IMR-90 (cell line): ENCODE data around the gene FARS2. TPM values are rescaled to one million over a fixed set of nuclear protein-coding genes. Genes with fewer than 3 reads are reported as not detected.

Source experiments
- ATAC-seq: fragments of 200-7000 bp; cut with Tn5 transposase; 2 replicates; pipeline ENCODE4 v1.9.1; 2020; ENCODE audit warnings: low read depth, mild to moderate bottlenecking, moderate library complexity
- BruUV-seq: library from RNA; stranded (reverse); fragments of 400-500 nt; replicated peaks from 2 replicates; lab custom pipeline; 2021; lab: Mats Ljungman, UMichigan
- CTCF ChIA-PET: fragments of 300-600 bp; formaldehyde crosslinking; extraction: SDS; loops from one replicate; lab custom pipeline; 2021; ENCODE audit warnings: antibody characterized with exemption; lab: Yijun Ruan, JAX
- POLR2A ChIA-PET: fragments of 300-600 bp; sonication (Branson Sonifier 250); formaldehyde crosslinking; loops from one replicate; lab custom pipeline; 2022; ENCODE audit warnings: antibody characterized with exemption; ENCODE audit not compliant: unreplicated experiment; lab: Charles Lee
- DNase-seq: peaks from one replicate; pipeline ENCODE4 v3.0.0; 2013
- H2AFZ ChIP-seq: replicated peaks from 2 replicates; pipeline ENCODE3; 2013; ENCODE audit warnings: low read length, mild to moderate bottlenecking; ENCODE audit not compliant: poor library complexity
- H2AK5ac ChIP-seq: 2 replicates; pipeline ENCODE4 v1.6.1; 2013; ENCODE audit warnings: low read depth, low read length, inconsistent platforms
- H2AK9ac ChIP-seq: replicated peaks from 2 replicates; pipeline ENCODE3; 2013; ENCODE audit warnings: mild to moderate bottlenecking, low read depth, low read length, moderate library complexity; ENCODE audit not compliant: poor library complexity
- H2BK120ac ChIP-seq: 2 replicates; pipeline ENCODE4 v1.6.1; 2013; ENCODE audit warnings: low read depth, low read length, inconsistent platforms
- H2BK15ac ChIP-seq: 3 replicates; pipeline ENCODE4 v1.6.1; 2013; ENCODE audit warnings: low read depth, low read length, inconsistent platforms
- H2BK20ac ChIP-seq: 2 replicates; pipeline ENCODE4 v1.6.1; 2013; ENCODE audit warnings: low read depth, mild to moderate bottlenecking, inconsistent platforms, low read length, moderate library complexity
- H2BK5ac ChIP-seq: 2 replicates; pipeline ENCODE4 v1.6.1; 2013; ENCODE audit warnings: mild to moderate bottlenecking, low read depth, low read length, inconsistent platforms; ENCODE audit not compliant: poor library complexity, severe bottlenecking
- H3K14ac ChIP-seq: replicated peaks from 2 replicates; pipeline ENCODE4 v1.6.1; 2013; ENCODE audit warnings: low read depth, low read length, inconsistent platforms
- H3K18ac ChIP-seq: 2 replicates; pipeline ENCODE4 v1.6.1; 2013; ENCODE audit warnings: low read depth, low read length, control low read depth
- H3K23ac ChIP-seq: 2 replicates; pipeline ENCODE4 v1.6.1; 2013; ENCODE audit warnings: low read depth, low read length, inconsistent platforms
- H3K27ac ChIP-seq: 2 replicates; pipeline ENCODE4 v1.5.1; 2013; ENCODE audit warnings: mild to moderate bottlenecking, control low read depth, low read length; ENCODE audit not compliant: insufficient read depth
- H3K27me3 ChIP-seq: 2 replicates; pipeline ENCODE4 v1.6.1; 2013; ENCODE audit warnings: low read length; ENCODE audit not compliant: control insufficient read depth, insufficient read depth
- H3K36me3 ChIP-seq: 2 replicates; pipeline ENCODE4 v1.6.1; 2013; ENCODE audit warnings: low read length, mixed read lengths; ENCODE audit not compliant: control insufficient read depth, insufficient read depth
- H3K4ac ChIP-seq: 2 replicates; pipeline ENCODE4 v1.6.1; 2013; ENCODE audit warnings: low read depth, low read length, inconsistent platforms
- H3K4me1 ChIP-seq: 2 replicates; pipeline ENCODE4 v1.6.1; 2013; ENCODE audit warnings: low read length, mixed read lengths; ENCODE audit not compliant: control insufficient read depth, insufficient read depth
- H3K4me2 ChIP-seq: 2 replicates; pipeline ENCODE4 v1.6.1; 2013; ENCODE audit warnings: low read depth, mild to moderate bottlenecking, control low read depth, low read length, moderate library complexity
- H3K4me3 ChIP-seq: 2 replicates; pipeline ENCODE4 v1.5.1; 2013; ENCODE audit warnings: low read depth, mild to moderate bottlenecking, control low read depth, low read length, moderate library complexity; ENCODE audit not compliant: insufficient read depth
- H3K56ac ChIP-seq: 2 replicates; pipeline ENCODE4 v1.6.1; 2013; ENCODE audit warnings: low read length, inconsistent platforms; ENCODE audit not compliant: insufficient read depth; ENCODE audit errors: extremely low read depth
- H3K79me1 ChIP-seq, 2 experiments: 2 replicates each; pipeline ENCODE4 v1.6.1; 2013; ENCODE audit warnings: low read length in 2 of 2, inconsistent platforms in 1 of 2, low read depth in 1 of 2
- H3K9ac ChIP-seq: 2 replicates; pipeline ENCODE4 v1.6.1; 2013; ENCODE audit warnings: low read depth, low read length, control low read depth
- H3K9me1 ChIP-seq: 2 replicates; pipeline ENCODE4 v1.6.1; 2013; ENCODE audit warnings: low read length, inconsistent platforms; ENCODE audit not compliant: insufficient read depth
- H3K9me3 ChIP-seq: 2 replicates; pipeline ENCODE4 v1.6.1; 2013; ENCODE audit warnings: low read length; ENCODE audit not compliant: control insufficient read depth, insufficient read depth
- H4K20me1 ChIP-seq: 2 replicates; pipeline ENCODE4 v1.6.1; 2013; ENCODE audit warnings: low read length, inconsistent platforms; ENCODE audit not compliant: insufficient read depth
- H4K5ac ChIP-seq: 2 replicates; pipeline ENCODE4 v1.6.1; 2013; ENCODE audit warnings: mild to moderate bottlenecking, low read depth, low read length, control low read depth
- H4K8ac ChIP-seq, 2 experiments: 2 replicates each; pipeline ENCODE4 v1.6.1; 2013; ENCODE audit warnings: low read depth in 2 of 2, low read length in 2 of 2, control low read depth in 1 of 2, inconsistent platforms in 1 of 2
- H4K91ac ChIP-seq: 2 replicates; pipeline ENCODE4 v1.6.1; 2013; ENCODE audit warnings: low read depth, low read length, inconsistent platforms; ENCODE audit not compliant: insufficient read depth
- BHLHE40 ChIP-seq: fragments of 150-350 bp; IDR thresholded peaks from 2 replicates; pipeline ENCODE4 v1.6.1; 2016; ENCODE audit warnings: mild to moderate bottlenecking, low read depth, low read length
- NFE2L2 ChIP-seq: fragments of 150-350 bp; IDR thresholded peaks from 2 replicates; pipeline ENCODE4 v1.6.1; 2016; ENCODE audit warnings: low read depth, mild to moderate bottlenecking, low read length
- RFX5 ChIP-seq: IDR thresholded peaks from 2 replicates; pipeline ENCODE4 v1.8.0; 2012; ENCODE audit warnings: low read depth, mild to moderate bottlenecking, low read length, moderate library complexity
- WGBS, 2 experiments: methylation state at CpG; one replicate each; pipeline versions ENCODE4 v1.1.5 to v1.1.7; 2013; ENCODE audit warnings: missing lambda C conversion rate in 2 of 2; ENCODE audit not compliant: insufficient read length in 1 of 2; ENCODE audit errors: extremely low coverage in 2 of 2; 5-methylcytosine and 5-hydroxymethylcytosine counted together
- dilution Hi-C: fragments of 300-500 bp; cut with HindIII; formaldehyde crosslinking; loops from one replicate; pipeline ENCODE4 v1.14.3; 2018; ENCODE audit warnings: low sequenced_read_pairs; ENCODE audit not compliant: unreplicated experiment
- in situ Hi-C: fragments of 300-500 bp; cut with MboI; formaldehyde crosslinking; loops from 3 replicates; pipeline ENCODE4 v1.14.3; 2019; ENCODE audit warnings: low sequenced_read_pairs, inconsistent platforms, mixed read lengths
- intact Hi-C: fragments of 100-400 bp; cut with micrococcal nuclease; formaldehyde crosslinking; loops from 2 replicates; pipeline ENCODE4 v1.10.0; 2022
- polyA plus RNA-seq, 3 experiments: library from polyadenylated mRNA; depleted of rRNA; stranded (reverse); fragments of >200 nt; gene quantifications; 2 replicates each; pipeline ENCODE4 v1.2.3, GENCODE V29; 2012; ENCODE audit warnings: low replicate concordance in 1 of 3
- total RNA-seq: library from RNA; depleted of rRNA; stranded (reverse); fragments of >200 nt; gene quantifications from 2 replicates; pipeline ENCODE4 v1.2.3, GENCODE V29; 2012

FARS2 gene
- total and polyA plus RNA-seq, 2 of the 4 experiments (the other 2 are of a cell fraction), result 12.1 to 28.9 TPM

DNA sequence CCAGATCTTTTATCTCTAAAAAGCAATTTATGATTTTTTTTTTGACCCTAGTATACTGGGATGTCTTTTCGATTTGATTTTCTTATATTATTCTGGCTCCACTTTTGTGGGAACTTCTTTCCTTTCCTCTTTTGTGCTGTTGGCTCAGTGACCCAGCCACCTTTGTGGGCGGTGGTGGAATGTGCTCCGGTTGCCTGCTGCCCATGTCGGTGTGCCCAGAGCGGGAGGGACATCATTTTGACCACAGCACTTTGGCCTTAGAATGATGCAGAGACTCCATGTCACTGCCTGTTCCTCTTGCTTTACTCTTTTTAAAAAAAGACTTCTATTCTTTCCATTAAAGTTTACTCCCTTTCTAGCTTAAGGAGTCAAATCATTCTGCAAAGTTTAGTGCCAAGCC, 198.0 kb downstream of the FARS2 start:
- Histone ChIP-seq H3K36me3 (no peaks in the 10 kb centered on the region), H2AK5ac (no peak overlapping the region), H3K18ac (no peak overlapping the region), H2AFZ (no peak overlapping the region), H3K79me1 (peaks cover 0 to 9% of the 10 kb centered on the region in 2 experiments; a peak in 1 of 4 replicates), H2BK5ac (no peak overlapping the region), H4K91ac (no peak overlapping the region), H3K9me3 (no peaks in the 10 kb centered on the region), H2BK120ac (no peak overlapping the region), H3K14ac (no peak overlapping the region), H4K20me1 (no peaks in the 10 kb centered on the region), H3K56ac (no peak overlapping the region), H2AK9ac (no peak overlapping the region), H3K4me3 (no peak overlapping the region), H3K4me2 (no peak overlapping the region), H2BK20ac (no peak overlapping the region), H4K5ac (no peak overlapping the region), H3K4me1 (peaks cover 5% of the 10 kb centered on the region), H3K9me1 (peaks cover 14% of the 10 kb centered on the region; the same call in 1 of the 2 replicates), H3K4ac (no peak overlapping the region), H2BK15ac (no peak overlapping the region), H3K27ac (no peak overlapping the region), H3K27me3 (no peaks in the 10 kb centered on the region), H3K23ac (no peak overlapping the region), H3K9ac (no peak overlapping the region), H4K8ac (no peak overlapping the region)
- ChIA-PET CTCF (interaction anchor here (0.7 kb wide), 1 partner anchor 245 kb away, joined by 5 read pairs; no protein-coding TSS in a partner anchor), POLR2A (no interaction called here)
- no TSS peak for BruUV-seq
- 96% methylated on average over 4 of the region's 5 CpGs; no CpG with 5 or more reads in 1 of the 2 experiments for WGBS, 2 experiments
- DNase-seq (no peak), ATAC-seq (no peak)
- intact Hi-C loops, result no loop called here
- in situ Hi-C loops, result loop anchor here (25.0 kb wide), 1 partner anchor 528 kb away; no protein-coding TSS in a partner anchor
- dilution Hi-C loops, result no loop called here
- no peak for TF ChIP-seq RFX5
- no peak for TF ChIP-seq NFE2L2
- no peak for TF ChIP-seq BHLHE40
